HT-29 (cell line): Measurements from ENCODE around the gene ITM2B. TPM values are rescaled to one million over a fixed set of nuclear protein-coding genes. Genes with fewer than 3 reads are reported as not detected.
"Not testable (repeated sequence)": the region's sequence is repeated elsewhere in the genome, so short reads cannot be mapped to it uniquely, and the experiment has no call there.

Source experiments
- DNase-seq: peaks from one replicate; pipeline ENCODE4 v3.0.0-alpha.2; 2015; ENCODE audit warnings: low spot score
- total RNA-seq: library from RNA; depleted of rRNA; stranded (reverse); fragments of >200 nt; shearing (Covaris generic); gene quantifications from 2 replicates; pipeline ENCODE4 v1.2.3, GENCODE V29; 2014

The ITM2B gene
- total RNA-seq, 1 experiment from 2014 or later = 175 TPM

GRCh38 chr13:48224701-48225100 is 8.3 kb upstream of the ITM2B start:
- no peak for DNase-seq

- DNase-seq = no peak
Observed at GRCh38 chr13:48230541-48230940, 2.5 kb upstream of the ITM2B start.

- no peak for DNase-seq
Observed at GRCh38 chr13:48231080-48231479, 1.9 kb upstream of the ITM2B start.

GRCh38 chr13:48231933-48232332 is 1.1 kb upstream of the ITM2B start:
- no peak for DNase-seq

GRCh38 chr13:48232420-48233045 is 473 bp upstream of the ITM2B start:
- DNase-seq = no peak

GRCh38 chr13:48233889-48234488 is 983 bp downstream of the ITM2B start:
- DNase-seq = peak; percentile 73

- DNase-seq = peak; percentile 23
Observed at GRCh38 chr13:48234566-48235340, 1.7 kb downstream of the ITM2B start.

GRCh38 chr13:48235341-48236135 is 2.5 kb downstream of the ITM2B start:
- DNase-seq = peak; percentile 58

- DNase-seq = no peak
Observed at GRCh38 chr13:48236528-48237353, 3.7 kb downstream of the ITM2B start.

GRCh38 chr13:48239369-48239768 is 6.4 kb downstream of the ITM2B start:
- DNase-seq = not testable (repeated sequence)

- DNase-seq = no peak
Observed at GRCh38 chr13:48241651-48242050, 8.6 kb downstream of the ITM2B start.

GRCh38 chr13:48242677-48243076 is 9.7 kb downstream of the ITM2B start:
- no peak for DNase-seq

GRCh38 chr13:48244159-48244558 is 11.2 kb downstream of the ITM2B start:
- DNase-seq = no peak

- DNase-seq = no peak
Observed at GRCh38 chr13:48246102-48246501, 13.1 kb downstream of the ITM2B start.

- DNase-seq = no peak
Observed at GRCh38 chr13:48249018-48249417, 16.0 kb downstream of the ITM2B start.

GRCh38 chr13:48251611-48252081 is 18.6 kb downstream of the ITM2B start:
- no peak for DNase-seq

- DNase-seq = no peak
Observed at GRCh38 chr13:48252176-48252575, 19.2 kb downstream of the ITM2B start.

GRCh38 chr13:48253849-48254248 is 20.8 kb downstream of the ITM2B start:
- DNase-seq = no peak

GRCh38 chr13:48255090-48255489 is 22.1 kb downstream of the ITM2B start:
- no peak for DNase-seq

- no peak for DNase-seq
Observed at GRCh38 chr13:48255954-48256353, 22.9 kb downstream of the ITM2B start.

- DNase-seq = peak; percentile 60
Observed at GRCh38 chr13:48258002-48258401, 25.0 kb downstream of the ITM2B start.
